HL-60/S4 treated with retinoic acid at 250 ng/mL for 4 days and 3 days (cell line): Measurements from ENCODE around the gene RAD51B.
"Not testable (repeated sequence)": the region's sequence is repeated elsewhere in the genome, so short reads cannot be mapped to it uniquely, and the experiment has no call there.

Source experiments
- in situ Hi-C: fragments of 300-500 bp; cut with MboI; formaldehyde crosslinking; loops from 2 replicates; pipeline ENCODE4 v1.7.0; 2022; ENCODE audit warnings: low sequenced_read_pairs

RAD51B gene

DNA sequence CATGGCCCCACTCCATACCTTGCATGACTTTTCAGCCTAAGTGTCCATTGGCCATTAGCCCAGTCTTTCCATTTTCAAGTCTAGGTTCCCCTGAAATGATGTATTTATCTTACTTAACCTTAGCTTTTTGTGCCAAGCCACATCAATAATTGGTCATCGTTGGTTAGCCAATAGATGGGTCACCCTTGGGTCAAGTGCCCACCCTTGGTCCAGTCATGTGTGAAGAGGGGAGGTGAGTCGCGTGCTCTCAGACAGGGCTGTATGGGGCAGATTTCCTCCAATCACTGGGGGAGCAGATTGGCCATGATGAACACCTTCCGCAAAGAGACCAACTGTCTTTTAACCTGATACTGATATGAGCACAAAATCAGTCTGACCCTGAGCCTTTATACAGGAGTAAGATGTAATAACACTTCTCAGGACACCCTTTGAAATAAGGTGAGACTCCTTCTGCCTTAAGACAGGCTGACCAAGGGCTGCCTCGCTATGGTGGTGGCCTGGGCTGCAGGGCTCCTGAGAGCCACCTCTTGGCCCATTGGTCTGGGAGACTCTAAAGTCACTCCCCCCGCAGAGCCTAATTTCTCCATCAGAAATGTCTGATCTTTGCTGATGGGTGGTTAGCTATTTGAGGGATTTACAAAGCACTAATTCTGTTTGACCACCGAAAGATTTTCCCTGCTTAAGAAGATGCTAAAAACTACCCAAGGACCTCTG is 830.1 kb downstream of the RAD51B start:
- in situ Hi-C loops: no loop called here

GRCh38 chr14:68650404-68650994 is 830.9 kb downstream of the RAD51B start:
- in situ Hi-C loops: no loop called here

DNA sequence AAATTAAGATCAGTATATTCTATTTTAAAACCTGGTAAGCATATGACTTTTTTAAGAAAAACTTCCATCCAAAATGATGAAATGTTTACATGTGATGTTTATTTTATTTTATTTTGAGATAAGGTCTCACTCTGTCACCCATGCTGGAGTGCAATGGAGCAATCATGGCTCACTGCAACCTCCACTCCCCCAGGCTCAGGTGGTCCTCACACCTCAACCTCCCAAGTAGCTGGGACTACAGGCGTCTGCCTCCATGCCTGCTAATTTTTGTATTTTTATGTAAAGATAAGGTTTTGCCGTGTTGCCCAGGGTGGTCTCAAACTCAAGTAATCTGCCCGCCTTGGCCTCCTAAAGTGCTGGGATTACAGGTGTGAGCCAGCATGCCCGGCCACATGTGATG is 831.5 kb downstream of the RAD51B start:
- in situ Hi-C loops: no loop called here

- in situ Hi-C loops: no loop called here
These were observed 832.3 kb downstream of the RAD51B start for GRCh38 chr14:68651652-68652432.

DNA sequence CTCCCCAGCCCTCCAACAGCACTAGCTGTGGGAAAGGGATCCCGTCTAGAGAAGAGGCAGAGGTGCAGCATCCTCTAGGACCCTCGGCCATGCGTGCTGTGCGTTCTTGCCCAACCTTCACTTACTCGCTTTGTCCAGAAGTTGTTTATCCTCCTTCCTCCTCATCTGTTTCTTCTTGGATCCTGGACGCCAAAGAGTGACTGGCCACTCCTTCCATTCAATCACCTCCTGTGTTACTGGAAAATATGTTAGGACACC is 832.8 kb downstream of the RAD51B start:
- in situ Hi-C loops: no loop called here

- in situ Hi-C loops: no loop called here
These were observed 833.5 kb downstream of the RAD51B start for GRCh38 chr14:68653108-68653507.

DNA sequence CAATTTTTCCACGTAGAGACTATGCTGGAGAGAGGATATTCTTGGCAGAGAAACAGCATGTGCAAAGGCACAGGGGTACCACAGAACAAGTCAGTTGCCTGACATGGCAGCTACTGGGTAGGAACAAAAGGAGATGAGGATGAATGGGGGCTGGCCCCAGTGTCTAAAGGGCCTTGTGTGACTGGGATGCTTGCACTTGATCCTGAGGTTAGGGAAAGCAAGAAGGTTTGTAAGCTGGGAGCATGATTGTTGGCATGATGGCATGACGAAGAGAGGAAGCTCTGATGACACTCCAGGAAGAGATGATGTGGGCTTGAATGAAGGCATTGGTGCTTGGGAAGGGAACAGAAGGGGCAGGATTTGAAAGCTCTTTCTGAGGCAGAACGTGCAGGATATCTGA is 834.2 kb downstream of the RAD51B start:
- in situ Hi-C loops: no loop called here

DNA sequence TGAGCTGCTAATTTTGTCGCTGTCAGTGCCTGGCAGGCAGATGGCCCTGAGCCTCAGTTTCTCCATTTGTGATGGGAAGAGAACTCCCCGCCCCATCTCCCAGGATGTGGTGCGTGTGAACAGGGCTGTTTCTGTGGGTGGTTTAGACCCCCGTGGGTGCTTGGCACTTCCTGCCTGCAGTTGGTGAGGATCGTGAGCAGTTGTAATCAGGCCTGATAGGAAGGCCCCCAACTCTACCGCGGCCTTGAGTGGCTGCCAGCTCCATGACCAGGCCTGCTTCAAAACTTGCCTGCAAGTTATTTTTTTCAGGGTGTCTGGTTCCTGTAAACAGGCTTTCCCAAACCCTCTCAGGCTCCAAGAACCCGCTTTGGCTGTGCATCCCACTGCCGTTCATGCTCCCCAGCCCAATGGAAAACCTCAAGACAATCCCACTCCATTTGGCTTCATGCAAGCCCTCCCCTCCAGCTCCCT is 834.9 kb downstream of the RAD51B start:
- in situ Hi-C loops: no loop called here

- in situ Hi-C loops: no loop called here
These were observed 835.6 kb downstream of the RAD51B start for GRCh38 chr14:68655021-68655831.

- in situ Hi-C loops: no loop called here
These were observed 836.3 kb downstream of the RAD51B start for GRCh38 chr14:68655911-68656316.

DNA sequence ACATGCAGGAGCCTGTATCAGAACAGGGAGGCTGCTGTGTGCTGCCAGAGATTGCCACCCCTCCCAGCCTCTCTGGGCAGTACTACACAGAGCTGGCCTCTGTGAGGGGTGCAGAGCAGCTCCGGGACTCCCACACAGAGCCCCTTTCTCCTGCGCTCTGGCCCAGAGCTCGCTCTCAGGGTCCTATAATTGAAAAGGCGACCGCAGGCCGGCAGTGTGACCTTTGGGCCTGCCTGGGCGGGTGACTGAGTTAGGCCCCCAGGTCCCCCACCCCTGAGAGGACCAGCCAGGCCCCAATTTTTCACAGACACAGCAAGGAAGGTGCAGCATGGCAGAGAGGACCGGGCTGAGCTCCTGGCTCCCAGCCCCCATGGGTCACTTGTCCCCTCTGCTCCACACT is 836.9 kb downstream of the RAD51B start:
- in situ Hi-C loops: no loop called here

DNA sequence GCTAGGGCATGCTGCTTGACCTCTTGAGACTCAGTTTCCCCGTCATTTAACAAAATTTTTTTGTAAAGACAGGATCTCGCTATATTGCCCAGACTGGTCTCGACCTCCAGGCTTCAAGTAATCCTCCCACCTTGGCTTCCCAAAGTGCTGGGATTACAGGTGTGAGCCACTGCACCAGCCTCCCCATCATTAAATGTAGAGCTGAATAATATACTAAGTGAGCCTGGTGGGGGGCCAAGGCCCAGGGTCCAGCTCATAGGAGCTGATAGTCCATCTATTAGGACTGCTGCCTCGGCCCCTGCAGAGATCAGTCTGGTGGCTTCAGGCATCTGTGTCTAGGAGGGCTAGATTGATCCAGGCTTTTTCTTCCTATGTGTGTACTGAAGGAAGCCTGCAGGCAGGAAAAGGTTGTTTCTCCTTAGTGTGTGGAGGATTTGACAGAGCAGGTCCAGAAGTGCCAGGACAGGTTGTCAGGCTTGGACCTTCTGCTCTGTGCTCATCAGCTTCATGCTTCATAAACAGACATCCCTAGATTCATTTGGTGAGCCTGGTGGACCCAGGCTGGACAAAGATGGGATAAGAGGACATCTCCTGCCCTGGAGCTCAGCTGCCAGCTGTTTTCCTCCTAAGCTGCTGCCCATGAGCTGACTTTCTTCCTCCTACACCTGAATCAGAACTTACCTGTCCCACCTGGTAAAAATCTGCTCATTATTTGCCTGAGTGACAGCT is 837.9 kb downstream of the RAD51B start:
- in situ Hi-C loops: no loop called here

DNA sequence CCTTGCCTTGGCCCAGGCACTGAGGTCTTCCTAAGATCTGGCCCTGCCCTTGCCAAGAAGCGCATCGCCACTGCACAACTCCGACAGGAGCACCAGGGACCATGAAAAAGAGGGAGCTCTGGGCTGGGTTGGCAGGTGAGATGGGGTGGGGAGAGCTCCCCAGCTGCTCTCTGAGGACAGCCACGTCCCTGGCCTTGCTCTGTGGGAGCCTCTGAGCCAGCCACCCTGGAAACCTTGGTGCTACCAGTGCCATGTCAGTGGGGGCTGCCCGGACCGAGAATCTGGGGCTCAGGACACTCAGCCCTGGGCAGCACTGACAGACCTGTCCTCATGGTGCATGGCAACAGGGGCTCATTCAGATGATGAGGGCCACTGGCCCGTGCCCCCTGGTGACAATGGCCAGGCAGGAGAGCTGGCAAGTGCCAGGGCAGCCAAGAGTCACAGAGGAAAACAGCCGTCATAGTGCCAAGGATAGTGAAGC is 838.5 kb downstream of the RAD51B start:
- in situ Hi-C loops: no loop called here

GRCh38 chr14:68658943-68659931 is 839.7 kb downstream of the RAD51B start:
- in situ Hi-C loops: no loop called here

GRCh38 chr14:68660495-68660894 is 840.9 kb downstream of the RAD51B start:
- in situ Hi-C loops: no loop called here

DNA sequence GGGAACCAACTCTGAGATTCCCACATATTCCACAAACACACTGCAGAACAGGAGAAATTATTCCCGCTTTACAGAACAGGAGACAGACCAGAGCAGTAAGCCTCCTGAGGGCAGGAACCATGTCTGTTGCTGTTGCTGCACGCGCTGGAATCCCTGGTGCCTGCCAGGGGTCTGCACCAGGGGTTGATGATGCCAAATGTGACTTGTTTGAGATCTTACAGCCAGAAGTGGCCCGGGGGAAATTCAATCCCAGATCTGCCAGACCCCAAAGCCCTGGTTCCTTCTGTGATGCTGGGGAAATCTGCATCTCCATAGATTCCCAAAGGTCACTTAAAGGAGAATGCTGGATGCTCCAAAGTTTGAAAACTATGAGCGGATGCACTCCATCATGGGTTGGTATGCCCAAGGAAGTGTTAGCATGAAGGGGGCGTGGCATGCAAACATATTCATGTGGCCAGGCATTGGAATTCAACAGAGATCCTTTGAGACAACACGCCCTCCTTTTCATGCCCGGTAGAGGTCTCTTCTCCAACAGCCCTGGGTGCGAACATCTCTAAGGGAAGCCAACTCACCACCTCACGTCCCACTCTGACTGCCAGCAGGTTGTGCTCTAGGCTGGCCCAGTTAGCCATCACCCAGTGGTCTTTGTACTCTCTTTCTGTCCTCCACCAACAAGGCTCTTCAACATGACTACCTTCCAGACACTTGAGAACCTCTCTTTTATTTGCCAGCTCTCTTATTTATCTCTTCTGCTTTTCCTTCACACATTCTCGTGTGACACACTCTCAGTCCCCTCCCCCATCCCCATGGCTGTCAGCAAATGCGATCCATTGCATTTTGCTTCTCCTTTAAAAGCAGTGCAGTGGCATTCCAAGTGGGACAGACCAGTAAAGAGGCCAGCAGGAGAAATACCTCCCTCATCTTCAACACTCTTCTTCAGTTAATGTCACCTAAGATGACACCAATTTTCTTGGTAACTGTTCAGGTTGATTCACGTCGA is 841.9 kb downstream of the RAD51B start:
- in situ Hi-C loops: no loop called here

DNA sequence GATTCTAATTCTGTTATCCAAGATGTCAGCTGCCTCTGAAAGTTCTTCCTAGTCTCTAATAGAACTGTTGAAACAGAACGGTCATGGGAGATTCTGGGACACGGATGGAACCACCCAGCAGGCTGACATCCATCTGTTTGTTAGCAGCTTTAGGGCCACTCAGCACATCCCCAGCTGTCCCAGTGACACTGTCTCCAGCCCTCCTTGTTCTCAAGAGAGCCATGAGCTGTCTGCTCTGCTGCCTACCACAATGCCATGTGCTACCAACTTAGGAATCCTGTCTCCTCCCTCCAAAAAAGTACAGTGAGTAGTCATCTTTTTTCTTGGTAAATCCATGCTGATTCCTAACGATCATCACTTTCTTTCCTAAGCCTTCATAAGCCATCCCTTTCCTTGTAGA is 842.8 kb downstream of the RAD51B start:
- in situ Hi-C loops: no loop called here

DNA sequence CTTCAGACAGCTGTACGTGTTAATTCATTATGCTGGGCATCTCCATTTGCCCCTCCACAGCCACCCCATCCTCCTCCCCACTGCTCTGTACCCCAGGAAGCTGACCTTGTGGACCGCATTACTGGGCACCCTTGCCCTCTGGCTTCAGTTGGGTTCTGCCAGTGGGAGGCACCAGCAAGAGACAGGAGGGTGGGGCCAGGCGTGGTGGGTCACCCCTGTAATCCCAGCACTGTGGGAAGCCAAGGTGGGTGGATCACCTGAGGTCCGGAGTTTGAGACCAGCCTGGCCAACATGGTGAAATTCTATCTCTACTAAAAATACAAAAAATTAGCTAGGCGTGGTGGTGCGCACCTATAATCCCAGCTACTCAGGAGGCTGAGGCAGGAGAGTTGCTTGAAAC is 843.2 kb downstream of the RAD51B start:
- in situ Hi-C loops: not testable (repeated sequence)
